IMR-90 (cell line): Measurements from ENCODE around the gene DIP2C. TPM values are rescaled to one million over a fixed set of nuclear protein-coding genes. Genes with fewer than 3 reads are reported as not detected.

Experiments used
- ATAC-seq: fragments of 200-7000 bp; cut with Tn5 transposase; 2 replicates; pipeline ENCODE4 v1.9.1; 2020; ENCODE audit warnings: low read depth, mild to moderate bottlenecking, moderate library complexity
- BruUV-seq: library from RNA; stranded (reverse); fragments of 400-500 nt; replicated peaks from 2 replicates; lab custom pipeline; 2021; lab: Mats Ljungman, UMichigan
- CTCF ChIA-PET: fragments of 300-600 bp; formaldehyde crosslinking; extraction: SDS; loops from one replicate; lab custom pipeline; 2021; ENCODE audit warnings: antibody characterized with exemption; lab: Yijun Ruan, JAX
- POLR2A ChIA-PET: fragments of 300-600 bp; sonication (Branson Sonifier 250); formaldehyde crosslinking; loops from one replicate; lab custom pipeline; 2022; ENCODE audit warnings: antibody characterized with exemption; ENCODE audit not compliant: unreplicated experiment; lab: Charles Lee
- DNase-seq: peaks from one replicate; pipeline ENCODE4 v3.0.0; 2013
- H2AFZ ChIP-seq: replicated peaks from 2 replicates; pipeline ENCODE3; 2013; ENCODE audit warnings: low read length, mild to moderate bottlenecking; ENCODE audit not compliant: poor library complexity
- H2AK5ac ChIP-seq: 2 replicates; pipeline ENCODE4 v1.6.1; 2013; ENCODE audit warnings: low read depth, low read length, inconsistent platforms
- H2AK9ac ChIP-seq: replicated peaks from 2 replicates; pipeline ENCODE3; 2013; ENCODE audit warnings: mild to moderate bottlenecking, low read depth, low read length, moderate library complexity; ENCODE audit not compliant: poor library complexity
- H2BK120ac ChIP-seq: 2 replicates; pipeline ENCODE4 v1.6.1; 2013; ENCODE audit warnings: low read depth, low read length, inconsistent platforms
- H2BK15ac ChIP-seq: 3 replicates; pipeline ENCODE4 v1.6.1; 2013; ENCODE audit warnings: low read depth, low read length, inconsistent platforms
- H2BK20ac ChIP-seq: 2 replicates; pipeline ENCODE4 v1.6.1; 2013; ENCODE audit warnings: low read depth, mild to moderate bottlenecking, inconsistent platforms, low read length, moderate library complexity
- H2BK5ac ChIP-seq: 2 replicates; pipeline ENCODE4 v1.6.1; 2013; ENCODE audit warnings: mild to moderate bottlenecking, low read depth, low read length, inconsistent platforms; ENCODE audit not compliant: poor library complexity, severe bottlenecking
- H3K14ac ChIP-seq: replicated peaks from 2 replicates; pipeline ENCODE4 v1.6.1; 2013; ENCODE audit warnings: low read depth, low read length, inconsistent platforms
- H3K18ac ChIP-seq: 2 replicates; pipeline ENCODE4 v1.6.1; 2013; ENCODE audit warnings: low read depth, low read length, control low read depth
- H3K23ac ChIP-seq: 2 replicates; pipeline ENCODE4 v1.6.1; 2013; ENCODE audit warnings: low read depth, low read length, inconsistent platforms
- H3K27ac ChIP-seq: 2 replicates; pipeline ENCODE4 v1.5.1; 2013; ENCODE audit warnings: mild to moderate bottlenecking, control low read depth, low read length; ENCODE audit not compliant: insufficient read depth
- H3K27me3 ChIP-seq: 2 replicates; pipeline ENCODE4 v1.6.1; 2013; ENCODE audit warnings: low read length; ENCODE audit not compliant: control insufficient read depth, insufficient read depth
- H3K36me3 ChIP-seq: 2 replicates; pipeline ENCODE4 v1.6.1; 2013; ENCODE audit warnings: low read length, mixed read lengths; ENCODE audit not compliant: control insufficient read depth, insufficient read depth
- H3K4ac ChIP-seq: 2 replicates; pipeline ENCODE4 v1.6.1; 2013; ENCODE audit warnings: low read depth, low read length, inconsistent platforms
- H3K4me1 ChIP-seq: 2 replicates; pipeline ENCODE4 v1.6.1; 2013; ENCODE audit warnings: low read length, mixed read lengths; ENCODE audit not compliant: control insufficient read depth, insufficient read depth
- H3K4me2 ChIP-seq: 2 replicates; pipeline ENCODE4 v1.6.1; 2013; ENCODE audit warnings: low read depth, mild to moderate bottlenecking, control low read depth, low read length, moderate library complexity
- H3K4me3 ChIP-seq: 2 replicates; pipeline ENCODE4 v1.5.1; 2013; ENCODE audit warnings: low read depth, mild to moderate bottlenecking, control low read depth, low read length, moderate library complexity; ENCODE audit not compliant: insufficient read depth
- H3K56ac ChIP-seq: 2 replicates; pipeline ENCODE4 v1.6.1; 2013; ENCODE audit warnings: low read length, inconsistent platforms; ENCODE audit not compliant: insufficient read depth; ENCODE audit errors: extremely low read depth
- H3K79me1 ChIP-seq, 2 experiments: 2 replicates each; pipeline ENCODE4 v1.6.1; 2013; ENCODE audit warnings: low read length in 2 of 2, inconsistent platforms in 1 of 2, low read depth in 1 of 2
- H3K9ac ChIP-seq: 2 replicates; pipeline ENCODE4 v1.6.1; 2013; ENCODE audit warnings: low read depth, low read length, control low read depth
- H3K9me1 ChIP-seq: 2 replicates; pipeline ENCODE4 v1.6.1; 2013; ENCODE audit warnings: low read length, inconsistent platforms; ENCODE audit not compliant: insufficient read depth
- H3K9me3 ChIP-seq: 2 replicates; pipeline ENCODE4 v1.6.1; 2013; ENCODE audit warnings: low read length; ENCODE audit not compliant: control insufficient read depth, insufficient read depth
- H4K20me1 ChIP-seq: 2 replicates; pipeline ENCODE4 v1.6.1; 2013; ENCODE audit warnings: low read length, inconsistent platforms; ENCODE audit not compliant: insufficient read depth
- H4K5ac ChIP-seq: 2 replicates; pipeline ENCODE4 v1.6.1; 2013; ENCODE audit warnings: mild to moderate bottlenecking, low read depth, low read length, control low read depth
- H4K8ac ChIP-seq, 2 experiments: 2 replicates each; pipeline ENCODE4 v1.6.1; 2013; ENCODE audit warnings: low read depth in 2 of 2, low read length in 2 of 2, control low read depth in 1 of 2, inconsistent platforms in 1 of 2
- H4K91ac ChIP-seq: 2 replicates; pipeline ENCODE4 v1.6.1; 2013; ENCODE audit warnings: low read depth, low read length, inconsistent platforms; ENCODE audit not compliant: insufficient read depth
- FOS ChIP-seq: fragments of 150-350 bp; IDR thresholded peaks from 2 replicates; pipeline ENCODE4 v1.6.1; 2016; ENCODE audit warnings: low read depth, low read length
- MAFK ChIP-seq: IDR thresholded peaks from 2 replicates; pipeline ENCODE4 v1.6.1; 2012; ENCODE audit warnings: low read depth, low read length, improper control_type of control experiment
- RFX5 ChIP-seq: IDR thresholded peaks from 2 replicates; pipeline ENCODE4 v1.8.0; 2012; ENCODE audit warnings: low read depth, mild to moderate bottlenecking, low read length, moderate library complexity
- WGBS, 2 experiments: methylation state at CpG; one replicate each; pipeline versions ENCODE4 v1.1.5 to v1.1.7; 2013; ENCODE audit warnings: missing lambda C conversion rate in 2 of 2; ENCODE audit not compliant: insufficient read length in 1 of 2; ENCODE audit errors: extremely low coverage in 2 of 2; 5-methylcytosine and 5-hydroxymethylcytosine counted together
- dilution Hi-C: fragments of 300-500 bp; cut with HindIII; formaldehyde crosslinking; loops from one replicate; pipeline ENCODE4 v1.14.3; 2018; ENCODE audit warnings: low sequenced_read_pairs; ENCODE audit not compliant: unreplicated experiment
- in situ Hi-C: fragments of 300-500 bp; cut with MboI; formaldehyde crosslinking; loops from 3 replicates; pipeline ENCODE4 v1.14.3; 2019; ENCODE audit warnings: low sequenced_read_pairs, inconsistent platforms, mixed read lengths
- intact Hi-C: fragments of 100-400 bp; cut with micrococcal nuclease; formaldehyde crosslinking; loops from 2 replicates; pipeline ENCODE4 v1.10.0; 2022
- polyA plus RNA-seq, 3 experiments: library from polyadenylated mRNA; depleted of rRNA; stranded (reverse); fragments of >200 nt; gene quantifications; 2 replicates each; pipeline ENCODE4 v1.2.3, GENCODE V29; 2012; ENCODE audit warnings: low replicate concordance in 1 of 3
- total RNA-seq: library from RNA; depleted of rRNA; stranded (reverse); fragments of >200 nt; gene quantifications from 2 replicates; pipeline ENCODE4 v1.2.3, GENCODE V29; 2012

The DIP2C gene
- total and polyA plus RNA-seq, 2 of the 4 experiments (the other 2 are of a cell fraction): 8.6 to 17.3 TPM

DNA sequence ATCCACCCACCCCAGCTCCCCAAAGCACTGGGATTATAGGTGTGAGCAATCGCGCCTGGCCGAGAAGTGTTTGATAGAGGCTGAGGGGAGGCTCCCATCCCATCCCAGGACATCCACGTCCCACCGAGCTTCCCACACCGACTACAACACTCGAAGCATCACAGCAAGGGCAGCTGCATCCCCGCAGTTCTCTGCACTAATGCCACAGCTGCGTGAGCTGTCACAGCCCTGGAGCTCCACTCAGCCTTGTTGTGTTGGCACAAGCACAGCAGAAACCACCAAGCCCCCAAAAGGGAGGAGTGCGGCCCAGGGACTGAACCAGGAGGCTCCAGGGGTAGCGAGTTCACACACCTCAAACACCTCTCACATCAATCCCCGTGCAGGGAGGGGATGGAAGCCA lies 121.6 kb downstream of the DIP2C start:
- CTCF ChIA-PET: no interaction called here
- no peaks in the 10 kb centered on the region for H3K27me3 ChIP-seq

More for the DNA sequence above, 121.6 kb downstream of the DIP2C start:
- no peak overlapping the region for H2BK15ac ChIP-seq
- peaks cover 20% of the 10 kb centered on the region for H3K9me1 ChIP-seq
- H3K18ac ChIP-seq: no peak overlapping the region
- H3K14ac ChIP-seq: no peak overlapping the region
- no peak overlapping the region for H3K4me3 ChIP-seq
- no peak overlapping the region for H2BK5ac ChIP-seq
- no peak overlapping the region for H2AK5ac ChIP-seq
- dilution Hi-C loops (no loop called here), intact Hi-C loops (no loop called here), in situ Hi-C loops (no loop called here)
- H3K36me3 ChIP-seq: no peaks in the 10 kb centered on the region
- no peak overlapping the region for H2BK20ac ChIP-seq
- peaks cover 91% of the 10 kb centered on the region for H4K20me1 ChIP-seq
- TF ChIP-seq MAFK: no peak
- no peak for TF ChIP-seq FOS
- TF ChIP-seq RFX5: no peak
- H2AFZ ChIP-seq: no peak overlapping the region
- no peak overlapping the region for H3K4ac ChIP-seq
- ATAC-seq (no peak), DNase-seq (no peak)
- H4K91ac ChIP-seq: no peak overlapping the region
- peaks cover 9% of the 10 kb centered on the region for H3K4me1 ChIP-seq
- WGBS, 2 experiments: 100% methylated on average over 3 of the region's 12 CpGs; no CpG with 5 or more reads in 1 of the 2 experiments
- H3K56ac ChIP-seq: no peak overlapping the region
- no peak overlapping the region for H2BK120ac ChIP-seq
- H2AK9ac ChIP-seq: no peak overlapping the region
- POLR2A ChIA-PET: no interaction called here
- no peak overlapping the region; the same call in 1 of the 2 replicates for H3K23ac ChIP-seq
- H3K27ac ChIP-seq: no peak overlapping the region
- no peak overlapping the region for H3K9ac ChIP-seq
- H4K8ac ChIP-seq: no peak overlapping the region
- BruUV-seq: no TSS peak
- H3K4me2 ChIP-seq: no peak overlapping the region
- no peak overlapping the region for H4K5ac ChIP-seq
- H3K79me1 ChIP-seq: peaks cover 62 to 94% of the 10 kb centered on the region in 2 experiments
- peaks cover 10% of the 10 kb centered on the region for H3K9me3 ChIP-seq
